Measurements from ENCODE around the gene NRBP1. TPM values are rescaled to one million over a fixed set of nuclear protein-coding genes. Genes with fewer than 3 reads are reported as not detected.

Gene NRBP1
- total and polyA plus RNA-seq, 9 of the 15 experiments (the other 6 are each of a cell fraction or from before 2014, with no cell fraction given) = 2.9 to 84.5 (median 36.9) TPM

- no peak for FAIRE-seq
- Histone ChIP-seq H3K4me3 (peak overlapping the region; percentile 96), H3K79me2 (ENCODE audit: control insufficient read depth, insufficient read depth, low read length) (peaks cover 40% of the 10 kb centered on the region), H3K9me1 (ENCODE audit: control insufficient read depth, insufficient read depth, low read length) (no peaks in the 10 kb centered on the region), H4K20me1 (replicated peaks; ENCODE audit: control insufficient read depth, insufficient read depth, low read length) (no peaks in the 10 kb centered on the region), H3K27ac (ENCODE audit: extremely low read depth, low read depth, low read length) (peak overlapping the region; percentile 91), H3K36me3 (ENCODE audit: control insufficient read depth, insufficient read depth, low read length) (peaks cover 12% of the 10 kb centered on the region), H2AFZ (ENCODE audit: low read depth, low read length) (peak overlapping the region; percentile 97), H3K27me3 (ENCODE audit: control insufficient read depth in 2 of 2, insufficient read depth in 2 of 2, low read length in 2 of 2) (no peaks in the 10 kb centered on the region), H3K4me1 (replicated peaks in 1 of 2; ENCODE audit: control insufficient read depth in 2 of 2, insufficient read depth in 2 of 2, low read length in 2 of 2) (peaks cover 18% of the 10 kb centered on the region in 2 experiments; a peak in 4 of 5 replicates), H3K9ac (ENCODE audit: insufficient read depth in 1 of 2, low read depth in 2 of 2, low read length in 2 of 2) (peak overlapping the region; percentile 90 to 97; a peak in 3 of 4 replicates), H3K4me2 (ENCODE audit: insufficient read depth, low read length) (peak overlapping the region; percentile 76), H3K9me3 (replicated peaks; ENCODE audit: control insufficient read depth, insufficient read depth, low read depth, low read length) (no peaks in the 10 kb centered on the region)
- intact Hi-C loops (cut with micrococcal nuclease) (loop anchor here (5.0 kb wide), 2 partner anchors 59 to 154 kb away; partner anchors contain the start of genes IFT172 and ZNF512), in situ Hi-C loops (cut with MboI) (no loop called here)
- POLR2A ChIA-PET = interaction anchor here (0.6 to 5.5 kb wide), 9 partner anchors 11 to 255 kb away, joined by 3 to 58 read pairs (median 4); partner anchors contain the start of genes EIF2B4 and PPM1G
- ATAC-seq = no peak
- BruUV-seq (replicated peaks) = no TSS peak
- CTCF ChIA-PET (ENCODE audit: low intra/inter-chr PET ratio) = interaction anchor here (0.8 kb wide), 1 partner anchor 19 kb away, joined by 3 read pairs; no protein-coding TSS in a partner anchor
- DNase-seq (ENCODE audit: extremely low read depth in 1 of 4, low spot score in 3 of 4) = no peak
- 0% methylated on average over 7 of the region's 7 CpGs for WGBS (ENCODE audit: insufficient coverage, low coverage, missing lambda C conversion rate)
- TF ChIP-seq ZBTB40 (IDR thresholded peaks at IDR 0.05) = peak; percentile 22; the same call in 1 of the 2 replicates
- TF ChIP-seq ZBTB40 (CRISPR knock-in tag; IDR thresholded peaks at IDR 0.05) = no peak
- TF ChIP-seq OTX1 (CRISPR knock-in tag; IDR thresholded peaks at IDR 0.05) = no peak
- no peak for TF ChIP-seq FOS (IDR thresholded peaks at IDR 0.05; ENCODE audit: extremely low read depth, insufficient read length)
- no peak for TF ChIP-seq ZNF217 (CRISPR knock-in tag; IDR thresholded peaks at IDR 0.05)
- no peak for TF ChIP-seq ZNF75A (CRISPR knock-in tag; IDR thresholded peaks at IDR 0.05)
- no peak for TF ChIP-seq ILK (tag; IDR thresholded peaks at IDR 0.05; ENCODE audit: borderline replicate concordance, low read depth)
- TF ChIP-seq KLF13 (tag; IDR thresholded peaks at IDR 0.05; ENCODE audit: borderline replicate concordance, low read depth) = no peak
- no peak for TF ChIP-seq POLR2AphosphoS5 (IDR thresholded peaks at IDR 0.05; ENCODE audit: control insufficient read depth, insufficient read depth, low read depth, low read length)
- no peak for TF ChIP-seq PPARD (CRISPR knock-in tag; IDR thresholded peaks at IDR 0.05)
- TF ChIP-seq NR3C1 (CRISPR knock-in tag; IDR thresholded peaks at IDR 0.05) = no peak
- TF ChIP-seq E2F6 (IDR thresholded peaks at IDR 0.05; ENCODE audit: borderline replicate concordance in 1 of 2, extremely low read depth in 1 of 2, insufficient read depth in 1 of 2, insufficient read length in 1 of 2, low read depth in 1 of 2, low read length in 1 of 2, poor library complexity in 1 of 2, severe bottlenecking in 1 of 2) = no peak
- TF ChIP-seq FOSL1 (tag; conservative IDR thresholded peaks at IDR 0.05) = 0 out of 2 replicates have a peak, but pooled peaks have one; percentile 24
Measured at GRCh38 chr2:27427863-27428212, 593 bp upstream of the NRBP1 start.

All from K562 (cell line).